ENCODE results near the gene FUOM.
A peak's percentile ranks its signal among the peaks of the same experiment; 100 is the strongest.

FUOM gene

GRCh38 chr10:133346413-133346812 is 11.4 kb downstream of the FUOM start:
- no peak for TF ChIP-seq Cebpa-rat (IDR thresholded peaks at IDR 0.05)
- H3K27me3 ChIP-seq, result 0 out of 22 replicates have a peak, but pooled peaks cover 0 to 3% (median 0%) of the 10 kb centered on the region in 11 experiments
- H3K4me3 ChIP-seq, result no peak overlapping the region
- peaks cover 0 to 21% (median 0%) of the 10 kb centered on the region in 11 experiments; a peak in 6 of 22 replicates for H4K20me1 ChIP-seq
- H3K4me2 ChIP-seq, result peak overlapping the region in 4 of 11 experiments; percentile 6 to 32 (median 28); a peak in 3 of 22 replicates
- no peaks in the 10 kb centered on the region for H3K36me3 ChIP-seq
- no peak overlapping the region for H3K9ac ChIP-seq
- no peak overlapping the region for H3K27ac ChIP-seq
- peaks cover 0 to 35% (median 24%) of the 10 kb centered on the region in 10 experiments; a peak in 13 of 20 replicates for H3K4me1 ChIP-seq
- peaks cover 0 to 21% (median 13%) of the 10 kb centered on the region in 11 experiments; a peak in 17 of 22 replicates for H3K9me3 ChIP-seq (replicated peaks in 1 of 11)

- no peak overlapping the region for H3K4me3 ChIP-seq
- peaks cover 0 to 32% (median 16%) of the 10 kb centered on the region in 11 experiments; a peak in 17 of 22 replicates for H3K9me3 ChIP-seq (replicated peaks in 1 of 11)
- peaks cover 0 to 30% (median 21%) of the 10 kb centered on the region in 10 experiments; a peak in 13 of 20 replicates for H3K4me1 ChIP-seq
- no peaks in the 10 kb centered on the region for H3K36me3 ChIP-seq
- no peak for TF ChIP-seq Cebpa-rat (IDR thresholded peaks at IDR 0.05)
- H3K27me3 ChIP-seq, result 0 out of 22 replicates have a peak, but pooled peaks cover 0 to 3% (median 0%) of the 10 kb centered on the region in 11 experiments
- H4K20me1 ChIP-seq, result no peaks in the 10 kb centered on the region; a peak in 1 of 22 replicates
- H3K27ac ChIP-seq, result no peak overlapping the region
- H3K4me2 ChIP-seq, result peak overlapping the region in 6 of 11 experiments; percentile 6 to 53 (median 46); a peak in 10 of 22 replicates
- H3K9ac ChIP-seq, result no peak overlapping the region
These were observed 13.6 kb downstream of the FUOM start for GRCh38 chr10:133344236-133344635.

GRCh38 chr10:133343558-133343957 is 14.3 kb downstream of the FUOM start:
- Histone ChIP-seq H3K36me3 (no peaks in the 10 kb centered on the region), H3K27ac (no peak overlapping the region; a peak in 1 of 22 replicates), H3K27me3 (peaks cover 0 to 3% (median 0%) of the 10 kb centered on the region in 11 experiments; a peak in 2 of 22 replicates), H3K9ac (no peak overlapping the region), H3K4me1 (peaks cover 0 to 30% (median 21%) of the 10 kb centered on the region in 10 experiments; a peak in 13 of 20 replicates), H3K9me3 (replicated peaks in 1 of 11) (peaks cover 0 to 39% (median 23%) of the 10 kb centered on the region in 11 experiments; a peak in 18 of 22 replicates), H3K4me2 (peak overlapping the region in 7 of 11 experiments; percentile 5 to 44 (median 26); a peak in 9 of 22 replicates), H3K4me3 (no peak overlapping the region), H4K20me1 (no peaks in the 10 kb centered on the region; a peak in 1 of 22 replicates)
- no peak for TF ChIP-seq Cebpa-rat (IDR thresholded peaks at IDR 0.05)

GRCh38 chr10:133342942-133343341 is 14.9 kb downstream of the FUOM start:
- no peak overlapping the region for H3K9ac ChIP-seq
- H3K27me3 ChIP-seq, result peaks cover 3 to 8% (median 5%) of the 10 kb centered on the region in 11 experiments; a peak in 21 of 22 replicates
- no peaks in the 10 kb centered on the region for H3K36me3 ChIP-seq
- H3K27ac ChIP-seq, result no peak overlapping the region
- TF ChIP-seq Cebpa-rat (IDR thresholded peaks at IDR 0.05), result no peak
- H3K4me1 ChIP-seq, result peaks cover 0 to 26% (median 17%) of the 10 kb centered on the region in 10 experiments; a peak in 13 of 20 replicates
- peak overlapping the region in 2 of 11 experiments; percentile 23 to 26; a peak in 3 of 22 replicates for H3K4me2 ChIP-seq
- no peak overlapping the region for H3K4me3 ChIP-seq
- peaks cover 0 to 45% (median 28%) of the 10 kb centered on the region in 11 experiments; a peak in 19 of 22 replicates for H3K9me3 ChIP-seq (replicated peaks in 1 of 11)
- H4K20me1 ChIP-seq, result no peaks in the 10 kb centered on the region; a peak in 1 of 22 replicates

GRCh38 chr10:133341983-133342382 is 15.8 kb downstream of the FUOM start:
- Histone ChIP-seq H3K27ac (no peak overlapping the region), H3K36me3 (no peaks in the 10 kb centered on the region), H3K9me3 (replicated peaks in 1 of 11) (peaks cover 0 to 53% (median 38%) of the 10 kb centered on the region in 11 experiments; a peak in 19 of 22 replicates), H3K4me3 (no peak overlapping the region), H4K20me1 (no peaks in the 10 kb centered on the region; a peak in 1 of 22 replicates), H3K4me1 (peaks cover 1 to 28% (median 19%) of the 10 kb centered on the region in 10 experiments; a peak in 16 of 20 replicates), H3K27me3 (peaks cover 12 to 17% (median 14%) of the 10 kb centered on the region in 11 experiments), H3K4me2 (no peak overlapping the region), H3K9ac (no peak overlapping the region)
- TF ChIP-seq Cebpa-rat (IDR thresholded peaks at IDR 0.05), result no peak

GRCh38 chr10:133339708-133340380 is 18.0 kb downstream of the FUOM start:
- TF ChIP-seq Cebpa-rat (IDR thresholded peaks at IDR 0.05), result no peak

GRCh38 chr10:133338080-133339071 is 19.4 kb downstream of the FUOM start:
- Histone ChIP-seq H3K27ac (no peak overlapping the region), H3K36me3 (no peaks in the 10 kb centered on the region), H3K4me2 (no peak overlapping the region), H3K4me1 (peaks cover 10 to 27% (median 23%) of the 10 kb centered on the region in 10 experiments; a peak in 16 of 20 replicates), H3K9me3 (replicated peaks in 1 of 11) (peaks cover 13 to 62% (median 51%) of the 10 kb centered on the region in 11 experiments; a peak in 21 of 22 replicates), H3K27me3 (peaks cover 40 to 52% (median 46%) of the 10 kb centered on the region in 11 experiments), H4K20me1 (peaks cover 0 to 4% (median 0%) of the 10 kb centered on the region in 11 experiments; a peak in 2 of 22 replicates), H3K4me3 (no peak overlapping the region), H3K9ac (no peak overlapping the region)
- no peak for TF ChIP-seq Cebpa-rat (IDR thresholded peaks at IDR 0.05)

More at GRCh38 chr10:133339708-133340380, 18.0 kb downstream of the FUOM start:
- Histone ChIP-seq H3K9ac (no peak overlapping the region), H3K27me3 (peaks cover 34 to 39% (median 36%) of the 10 kb centered on the region in 11 experiments), H3K4me1 (peaks cover 10 to 37% (median 28%) of the 10 kb centered on the region in 10 experiments; a peak in 16 of 20 replicates), H3K4me2 (no peak overlapping the region), H4K20me1 (peaks cover 0 to 4% (median 0%) of the 10 kb centered on the region in 11 experiments; a peak in 2 of 22 replicates), H3K9me3 (replicated peaks in 1 of 11) (peaks cover 8 to 60% (median 48%) of the 10 kb centered on the region in 11 experiments; a peak in 21 of 22 replicates), H3K27ac (no peak overlapping the region), H3K4me3 (no peak overlapping the region), H3K36me3 (no peaks in the 10 kb centered on the region)

GRCh38 chr10:133337370-133337725 is 20.5 kb downstream of the FUOM start:
- Histone ChIP-seq H3K27me3 (peaks cover 46 to 60% (median 54%) of the 10 kb centered on the region in 11 experiments), H3K36me3 (no peaks in the 10 kb centered on the region), H3K4me2 (peak overlapping the region in 9 of 11 experiments; percentile 24 to 62 (median 56); a peak in 16 of 22 replicates), H3K27ac (no peak overlapping the region), H4K20me1 (peaks cover 0 to 4% (median 0%) of the 10 kb centered on the region in 11 experiments; a peak in 2 of 22 replicates), H3K9ac (no peak overlapping the region), H3K4me3 (0 out of 20 replicates have a peak overlapping the region, but pooled peaks of 1 of the 10 experiments have one; percentile 19), H3K9me3 (replicated peaks in 1 of 11) (peaks cover 13 to 62% (median 51%) of the 10 kb centered on the region in 11 experiments; a peak in 21 of 22 replicates), H3K4me1 (peaks cover 10 to 24% (median 20%) of the 10 kb centered on the region in 10 experiments; a peak in 16 of 20 replicates)
- no peak for TF ChIP-seq Cebpa-rat (IDR thresholded peaks at IDR 0.05)

All from BLaER1 treated with 17β-estradiol and CSF1 and Interleukin-3, amounts not matched to agents 10 nM and 100 nM (cell line).